GM18526 (cell line): ENCODE data around the gene MAGI1.

ENCODE experiments used
- POLR2A ChIP-seq: IDR thresholded peaks from 3 replicates; pipeline ENCODE4 v1.6.1; 2011; ENCODE audit not compliant: insufficient read length; ENCODE audit errors: extremely low read depth

Gene MAGI1

GRCh38 chr3:65406470-65406869 lies 632.2 kb downstream of the MAGI1 start:
- TF ChIP-seq POLR2A: no peak

DNA sequence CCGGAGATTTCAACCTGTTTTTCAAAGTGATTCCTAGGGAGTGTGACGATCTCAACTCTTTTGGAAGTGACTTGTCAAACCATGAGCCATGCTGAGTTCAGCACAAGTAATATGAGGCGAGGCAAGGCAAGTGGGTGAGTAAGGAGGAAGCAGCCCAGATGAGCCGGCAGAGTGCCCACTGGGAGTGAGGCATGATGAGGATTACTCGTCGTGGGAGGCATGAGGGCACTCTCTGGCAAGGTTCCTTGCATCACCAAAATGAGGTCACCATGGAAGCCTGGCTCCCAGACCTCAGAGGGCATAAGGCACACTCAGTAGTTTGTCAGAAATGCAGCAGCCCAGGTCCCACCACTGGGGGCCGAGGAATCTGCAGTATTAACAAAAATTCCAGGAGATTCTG lies 636.1 kb downstream of the MAGI1 start:
- TF ChIP-seq POLR2A: no peak

DNA sequence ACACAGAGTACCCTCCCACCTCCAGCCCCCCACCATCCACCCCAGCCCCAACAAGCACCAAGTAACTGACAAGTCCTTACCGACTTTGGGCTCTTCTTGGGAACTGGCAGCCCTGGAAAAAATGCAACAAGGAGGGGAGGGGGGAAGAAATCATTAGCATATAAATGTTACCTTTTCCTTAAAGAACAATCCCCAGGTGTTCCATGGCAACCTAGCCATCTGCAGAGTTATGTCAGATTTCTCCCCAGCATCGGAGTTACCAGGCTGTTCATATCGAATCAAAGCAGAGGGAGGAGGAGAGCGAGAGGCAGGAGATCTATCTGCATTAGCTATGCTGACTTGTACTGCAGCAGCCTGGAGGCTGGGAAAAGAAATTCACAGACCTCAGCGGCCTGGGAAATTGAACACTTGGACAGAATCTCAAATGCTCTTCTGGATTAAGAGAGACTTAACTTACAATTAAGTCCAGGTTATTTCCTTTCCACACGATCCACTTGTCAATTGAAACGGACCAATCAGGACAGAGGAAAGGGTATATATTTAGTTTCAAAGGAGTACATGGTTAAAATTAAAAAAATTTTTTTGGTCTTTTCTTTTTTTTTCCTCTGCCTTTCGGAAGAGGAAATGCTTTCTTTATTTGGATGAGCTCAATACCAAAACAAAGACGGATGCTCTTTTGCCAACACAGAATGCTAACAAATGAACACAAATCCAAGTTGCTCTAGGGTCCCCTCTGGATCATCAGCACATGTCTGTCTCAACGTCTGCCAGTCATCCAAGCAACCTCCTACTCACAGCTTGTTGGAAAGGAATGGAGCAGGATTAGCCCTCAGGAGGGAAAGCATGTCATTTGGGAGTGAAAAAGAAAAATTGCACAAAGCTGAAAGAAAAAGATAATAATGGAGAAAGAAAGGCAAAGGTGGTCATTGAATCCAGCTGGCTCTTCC lies 637.1 kb downstream of the MAGI1 start:
- no peak for TF ChIP-seq POLR2A

- no peak for TF ChIP-seq POLR2A
Observed at GRCh38 chr3:65400899-65401298, 637.8 kb downstream of the MAGI1 start.

GRCh38 chr3:65398953-65399352 lies 639.8 kb downstream of the MAGI1 start:
- no peak for TF ChIP-seq POLR2A

DNA sequence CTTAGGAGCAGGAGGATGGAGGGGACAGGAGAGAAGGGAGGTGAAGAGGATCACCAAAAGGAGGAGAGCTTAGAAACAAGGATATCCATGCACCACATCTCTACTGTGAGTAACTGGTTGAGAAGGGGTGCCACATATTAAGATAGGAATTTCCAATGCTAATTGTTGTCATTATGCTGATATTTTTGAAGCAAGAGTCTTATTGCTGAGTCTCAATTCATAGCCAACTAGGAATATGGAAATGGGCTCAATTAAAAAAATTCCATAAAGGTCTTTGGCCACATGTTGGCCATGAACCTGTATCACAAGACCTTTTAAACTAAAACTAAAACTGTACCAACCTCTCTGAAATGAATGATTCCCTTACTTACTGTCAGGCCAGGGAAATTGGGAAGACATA lies 642.6 kb downstream of the MAGI1 start:
- TF ChIP-seq POLR2A: no peak

- no peak for TF ChIP-seq POLR2A
Observed at GRCh38 chr3:65391068-65391467, 647.6 kb downstream of the MAGI1 start.

DNA sequence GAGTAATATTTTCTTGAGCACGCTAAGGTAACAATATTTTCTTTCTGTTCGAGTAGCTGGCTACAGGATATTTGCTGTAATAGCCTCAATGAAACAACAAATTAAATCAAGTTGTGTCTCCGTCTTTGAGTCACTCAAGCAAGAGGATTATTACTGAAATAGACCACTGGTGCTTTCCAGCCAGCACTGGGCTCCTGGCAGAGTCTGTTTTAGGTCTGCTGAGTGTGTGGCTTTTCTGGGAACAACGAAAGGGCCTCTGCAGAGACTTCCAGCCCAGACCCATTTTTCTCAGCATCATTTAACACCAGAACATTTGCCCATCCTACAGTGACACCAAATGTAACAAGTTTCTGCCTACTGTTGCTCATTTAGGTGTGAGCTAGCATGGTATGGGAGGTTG lies 652.9 kb downstream of the MAGI1 start:
- TF ChIP-seq POLR2A: no peak

- TF ChIP-seq POLR2A: no peak
Observed at GRCh38 chr3:65381496-65382010, 657.2 kb downstream of the MAGI1 start.

DNA sequence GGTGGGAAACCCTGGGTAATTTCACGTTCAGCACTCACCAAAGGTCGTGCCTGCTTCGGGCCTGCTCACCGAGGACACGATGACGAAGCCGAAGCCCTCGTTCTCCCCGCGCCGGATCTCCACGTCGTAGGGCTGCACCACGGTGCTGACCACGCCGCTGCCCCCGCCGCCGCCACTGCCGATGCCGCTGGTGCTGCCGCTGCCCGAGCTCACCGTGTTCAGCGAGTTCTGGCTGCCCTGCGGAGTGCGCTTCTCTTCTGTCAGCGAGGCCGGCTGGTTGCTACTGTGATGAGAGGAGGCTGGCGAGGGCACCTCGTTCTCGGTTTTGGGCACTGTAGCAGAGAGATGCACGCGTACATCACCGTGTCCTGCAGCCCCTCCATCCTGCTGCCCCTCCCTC lies 659.5 kb downstream of the MAGI1 start:
- TF ChIP-seq POLR2A: no peak

DNA sequence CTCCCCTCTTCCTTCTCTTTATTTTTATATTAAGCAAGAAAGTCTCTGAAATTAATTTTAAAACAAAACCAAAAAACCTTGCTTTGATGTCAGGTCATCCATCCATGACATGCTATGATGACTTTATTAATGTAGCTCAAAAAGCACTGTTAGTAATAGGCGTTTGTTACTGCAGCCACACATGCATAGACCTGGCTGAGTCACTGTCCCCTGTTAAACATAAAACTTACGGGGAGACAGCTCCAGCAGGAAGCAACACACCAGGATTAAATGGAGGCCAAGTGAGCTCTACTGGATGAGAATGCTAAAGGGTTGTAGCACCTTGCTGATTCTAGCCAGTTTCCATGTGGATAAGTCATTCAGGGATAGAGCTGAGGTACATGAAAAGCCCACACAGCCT lies 661.1 kb downstream of the MAGI1 start:
- no peak for TF ChIP-seq POLR2A

GRCh38 chr3:65376426-65376825 lies 662.3 kb downstream of the MAGI1 start:
- no peak for TF ChIP-seq POLR2A

GRCh38 chr3:65371053-65371452 lies 667.7 kb downstream of the MAGI1 start:
- no peak for TF ChIP-seq POLR2A

DNA sequence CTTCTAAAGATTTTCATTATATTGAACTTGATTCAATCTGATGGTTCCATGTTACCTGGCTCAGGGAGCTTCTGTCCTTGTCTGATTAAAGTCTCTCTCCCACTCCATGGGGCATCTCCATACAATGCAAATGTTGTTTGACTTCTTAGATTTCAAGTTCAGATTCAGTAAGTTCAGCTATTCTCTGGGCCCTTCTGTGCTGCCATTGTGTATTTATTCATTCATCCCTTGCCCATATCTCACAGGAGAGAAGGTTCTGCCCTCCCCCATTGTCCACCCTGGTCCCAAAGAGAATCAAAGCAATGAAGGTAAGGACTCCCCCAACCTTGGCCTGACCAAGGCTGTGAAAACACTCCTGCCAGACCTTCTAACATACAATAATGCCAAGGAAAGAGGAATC lies 669.9 kb downstream of the MAGI1 start:
- no peak for TF ChIP-seq POLR2A

DNA sequence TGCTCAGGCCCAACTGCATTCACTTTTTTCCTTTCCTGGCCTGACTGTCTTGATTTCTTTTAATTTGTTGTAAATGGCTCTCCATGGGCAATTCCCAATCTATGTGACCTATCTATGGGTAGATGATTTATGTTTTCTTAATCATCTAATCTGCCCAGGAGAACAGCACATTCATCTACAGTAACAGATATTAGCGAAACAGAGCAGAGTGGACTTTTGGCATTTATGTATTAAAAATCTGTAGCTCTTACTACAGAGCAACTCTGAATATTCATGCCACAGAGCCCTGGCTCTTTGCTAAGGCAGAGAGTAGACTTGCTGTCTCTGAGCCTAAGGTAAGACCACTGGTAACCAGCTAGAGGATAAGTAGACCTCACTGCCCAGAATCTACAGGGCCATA lies 676.0 kb downstream of the MAGI1 start:
- TF ChIP-seq POLR2A: no peak

GRCh38 chr3:65361448-65361847 lies 677.3 kb downstream of the MAGI1 start:
- TF ChIP-seq POLR2A: no peak
